NCI-H2171 (cell line): Measurements from ENCODE around the gene ZC3H12C.

Experiments
- DNase-seq: peaks from one replicate; lab custom pipeline; 2025; lab: John Stamatoyannopoulos, UW

ZC3H12C gene

GRCh38 chr11:110077346-110077745 is 15.8 kb upstream of the ZC3H12C start:
- DNase-seq = no peak

GRCh38 chr11:110077831-110078325 is 15.3 kb upstream of the ZC3H12C start:
- no peak for DNase-seq

GRCh38 chr11:110078923-110079544 is 14.2 kb upstream of the ZC3H12C start:
- DNase-seq = no peak

GRCh38 chr11:110079726-110080125 is 13.5 kb upstream of the ZC3H12C start:
- DNase-seq = no peak

- DNase-seq = no peak
These were observed 11.5 kb upstream of the ZC3H12C start for GRCh38 chr11:110081462-110082376.

GRCh38 chr11:110082899-110083298 is 10.3 kb upstream of the ZC3H12C start:
- DNase-seq = no peak

- DNase-seq = no peak
These were observed 7.8 kb upstream of the ZC3H12C start for GRCh38 chr11:110085255-110085838.

GRCh38 chr11:110086892-110087309 is 6.3 kb upstream of the ZC3H12C start:
- DNase-seq = no peak

GRCh38 chr11:110087812-110088534 is 5.2 kb upstream of the ZC3H12C start:
- no peak for DNase-seq

GRCh38 chr11:110088535-110089344 is 4.5 kb upstream of the ZC3H12C start:
- DNase-seq = no peak

- no peak for DNase-seq
These were observed 3.4 kb upstream of the ZC3H12C start for GRCh38 chr11:110089617-110090282.

GRCh38 chr11:110090466-110091026 is 2.6 kb upstream of the ZC3H12C start:
- DNase-seq = no peak

- DNase-seq = no peak
These were observed 1.1 kb upstream of the ZC3H12C start for GRCh38 chr11:110092111-110092514.

GRCh38 chr11:110093407-110094297 is 460 bp downstream of the ZC3H12C start:
- peak; percentile 47 for DNase-seq

- no peak for DNase-seq
These were observed 1.4 kb downstream of the ZC3H12C start for GRCh38 chr11:110094298-110095285.

GRCh38 chr11:110095554-110095953 is 2.4 kb downstream of the ZC3H12C start:
- no peak for DNase-seq

- no peak for DNase-seq
These were observed 3.3 kb downstream of the ZC3H12C start for GRCh38 chr11:110096496-110096895.

GRCh38 chr11:110097459-110098012 is 4.3 kb downstream of the ZC3H12C start:
- no peak for DNase-seq
